ENCODE data around the gene NMT1.

The NMT1 gene

GRCh38 chr17:45016237-45016636, 44.9 kb upstream of the NMT1 start:
- H3K79me2 ChIP-seq (ENCODE audit: low read length) = no peaks in the 10 kb centered on the region
- H3K36me3 ChIP-seq (replicated peaks; ENCODE audit: insufficient read depth, low read length) = no peaks in the 10 kb centered on the region
- no peak overlapping the region for H2AFZ ChIP-seq (ENCODE audit: low read length)
- no peaks in the 10 kb centered on the region for H4K20me1 ChIP-seq (ENCODE audit: insufficient read depth, low read length)
- no peaks in the 10 kb centered on the region for H3K9me2 ChIP-seq (replicated peaks; ENCODE audit: insufficient read depth, low read length)
- no peak overlapping the region for H3K27ac ChIP-seq (ENCODE audit: low read length)
- no peaks in the 10 kb centered on the region for H3K9me3 ChIP-seq (replicated peaks; ENCODE audit: insufficient read depth, low read length)
- DNase-seq = no peak
- TF ChIP-seq EZH2phosphoT487 (IDR thresholded peaks at IDR 0.05; ENCODE audit: low read length) = no peak
- TF ChIP-seq EZH2 (optimal IDR thresholded peaks at IDR 0.05; ENCODE audit: low read depth, low read length) = no peak
- no peak for TF ChIP-seq CTCF (IDR thresholded peaks at IDR 0.05; ENCODE audit: low read length)
- no peak overlapping the region for H3K9ac ChIP-seq (ENCODE audit: low read length)
- no peak overlapping the region for H3K4me3 ChIP-seq (ENCODE audit: low read length)
- no peaks in the 10 kb centered on the region for H3F3A ChIP-seq (ENCODE audit: insufficient read depth, low read length)
- peaks cover 31% of the 10 kb centered on the region for H3K27me3 ChIP-seq (replicated peaks; ENCODE audit: insufficient read depth, low read length)
- H3K4me2 ChIP-seq (ENCODE audit: low read depth, low read length) = no peak overlapping the region
- peaks cover 4% of the 10 kb centered on the region; the same call in 1 of the 2 replicates for H3K4me1 ChIP-seq (ENCODE audit: low read length)

DNA sequence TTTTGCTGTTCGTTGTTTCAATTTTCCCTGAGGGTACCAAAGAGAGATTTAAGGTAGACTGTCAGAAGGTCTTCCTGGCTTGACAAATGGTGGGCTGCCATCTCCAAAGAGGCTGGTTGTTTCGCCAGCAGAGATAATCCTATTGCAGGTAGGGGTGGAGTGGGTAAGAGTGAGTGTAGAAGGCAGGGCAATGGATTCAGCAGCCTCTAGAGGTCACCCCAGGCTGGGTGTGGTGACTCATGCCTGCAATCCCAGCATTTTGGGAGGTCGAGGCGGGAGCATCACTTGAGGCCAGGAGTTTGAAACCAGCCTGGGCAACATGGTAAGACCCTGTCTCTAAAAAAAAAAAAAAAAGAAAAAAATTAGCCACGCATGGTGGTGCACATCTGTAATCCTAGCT, 44.3 kb upstream of the NMT1 start:
- H3K27me3 ChIP-seq (replicated peaks; ENCODE audit: insufficient read depth, low read length) = peaks cover 34% of the 10 kb centered on the region
- no peak overlapping the region for H3K9ac ChIP-seq (ENCODE audit: low read length)
- H2AFZ ChIP-seq (ENCODE audit: low read length) = no peak overlapping the region
- no peak overlapping the region for H3K4me2 ChIP-seq (ENCODE audit: low read depth, low read length)
- no peak for DNase-seq
- H3K9me3 ChIP-seq (replicated peaks; ENCODE audit: insufficient read depth, low read length) = no peaks in the 10 kb centered on the region
- H3K79me2 ChIP-seq (ENCODE audit: low read length) = no peaks in the 10 kb centered on the region
- H3K9me2 ChIP-seq (replicated peaks; ENCODE audit: insufficient read depth, low read length) = no peaks in the 10 kb centered on the region
- no peaks in the 10 kb centered on the region for H3F3A ChIP-seq (ENCODE audit: insufficient read depth, low read length)
- peaks cover 8% of the 10 kb centered on the region; the same call in 1 of the 2 replicates for H3K4me1 ChIP-seq (ENCODE audit: low read length)
- no peaks in the 10 kb centered on the region for H4K20me1 ChIP-seq (ENCODE audit: insufficient read depth, low read length)
- TF ChIP-seq EZH2 (optimal IDR thresholded peaks at IDR 0.05; ENCODE audit: low read depth, low read length) = no peak
- peak; percentile 32; the same call in 1 of the 2 replicates for TF ChIP-seq CTCF (IDR thresholded peaks at IDR 0.05; ENCODE audit: low read length)
- no peak overlapping the region for H3K4me3 ChIP-seq (ENCODE audit: low read length)
- no peak overlapping the region for H3K27ac ChIP-seq (ENCODE audit: low read length)
- H3K36me3 ChIP-seq (replicated peaks; ENCODE audit: insufficient read depth, low read length) = no peaks in the 10 kb centered on the region

- DNase-seq = no peak
- peak overlapping the region; percentile 55; the same call in 1 of the 2 replicates for H2AFZ ChIP-seq (ENCODE audit: low read length)
- H3K79me2 ChIP-seq (ENCODE audit: low read length) = no peaks in the 10 kb centered on the region
- peak overlapping the region; percentile 31; the same call in 1 of the 2 replicates for H3K9ac ChIP-seq (ENCODE audit: low read length)
- peaks cover 8% of the 10 kb centered on the region; the same call in 1 of the 2 replicates for H3K4me1 ChIP-seq (ENCODE audit: low read length)
- no peak overlapping the region for H3K4me3 ChIP-seq (ENCODE audit: low read length)
- peak overlapping the region; percentile 83; the same call in 1 of the 2 replicates for H3K4me2 ChIP-seq (ENCODE audit: low read depth, low read length)
- H3K9me3 ChIP-seq (replicated peaks; ENCODE audit: insufficient read depth, low read length) = no peaks in the 10 kb centered on the region
- no peak for TF ChIP-seq CTCF (IDR thresholded peaks at IDR 0.05; ENCODE audit: low read length)
- no peak for TF ChIP-seq EZH2phosphoT487 (IDR thresholded peaks at IDR 0.05; ENCODE audit: low read length)
- no peak for TF ChIP-seq EZH2 (optimal IDR thresholded peaks at IDR 0.05; ENCODE audit: low read depth, low read length)
- no peak overlapping the region for H3K27ac ChIP-seq (ENCODE audit: low read length)
- H3K27me3 ChIP-seq (replicated peaks; ENCODE audit: insufficient read depth, low read length) = peaks cover 34% of the 10 kb centered on the region
- no peaks in the 10 kb centered on the region for H3K36me3 ChIP-seq (replicated peaks; ENCODE audit: insufficient read depth, low read length)
- H3K9me2 ChIP-seq (replicated peaks; ENCODE audit: insufficient read depth, low read length) = no peaks in the 10 kb centered on the region
- no peaks in the 10 kb centered on the region for H4K20me1 ChIP-seq (ENCODE audit: insufficient read depth, low read length)
- H3F3A ChIP-seq (ENCODE audit: insufficient read depth, low read length) = no peaks in the 10 kb centered on the region
Measured at GRCh38 chr17:45018514-45018847, 42.6 kb upstream of the NMT1 start.

Measured in MM.1S (cell line).